Tibial nerve (tissue), 4 donors: ENCODE results near the gene BAIAP2. TPM values are rescaled to one million over a fixed set of nuclear protein-coding genes. Genes with fewer than 3 reads are reported as not detected.

Experiments used
- DNase-seq, 2 donors: peaks; one replicate each; pipeline ENCODE4 v3.0.0-alpha.2; 2019; ENCODE audit warnings: low spot score in 2 of 2
- H3K27ac ChIP-seq, 4 donors: fragments of 200-600 bp; sonication (generic) in 3 of 4; one replicate each; pipeline ENCODE4 v1.5.1; 2017 to 2019; ENCODE audit warnings: mild to moderate bottlenecking in 1 of 4
- H3K27me3 ChIP-seq, 2 donors: fragments of 200-600 bp; sonication (generic) in 1 of 2; one replicate each; pipeline versions ENCODE4 v1.5.1 to v1.6.0; 2017 to 2019
- H3K36me3 ChIP-seq, 3 donors: fragments of 200-600 bp; sonication (generic); one replicate each; pipeline ENCODE4 v1.5.1; 2018 to 2019
- H3K4me1 ChIP-seq, 4 donors: fragments of 200-600 bp; sonication (generic) in 3 of 4; one replicate each; pipeline ENCODE4 v1.5.1; 2017 to 2019
- H3K4me3 ChIP-seq, 4 donors: fragments of 200-600 bp; sonication (generic) in 3 of 4; one replicate each; pipeline ENCODE4 v1.5.1; 2017 to 2019; ENCODE audit warnings: mild to moderate bottlenecking in 1 of 4, moderate library complexity in 1 of 4
- H3K9me3 ChIP-seq, 4 donors: fragments of 200-600 bp; sonication (generic) in 3 of 4; one replicate each; pipeline ENCODE4 v1.5.1; 2017 to 2019
- CTCF ChIP-seq, 5 experiments: fragments of 200-600 bp in 3 of 5; fragments of 450-650 bp in 2 of 5; sonication (generic) in 3 of 5; IDR thresholded peaks; one replicate each; pipeline ENCODE4 v1.5.1; 2016 to 2019; ENCODE audit warnings: antibody characterized with exemption in 5 of 5, mild to moderate bottlenecking in 3 of 5, moderate library complexity in 2 of 5
- EP300 ChIP-seq, 2 donors: sonication (generic); formaldehyde crosslinking; IDR thresholded peaks; one replicate each; pipeline ENCODE4 v1.6.1; 2017; ENCODE audit warnings: antibody characterized with exemption in 2 of 2, mild to moderate bottlenecking in 1 of 2
- POLR2A ChIP-seq, 2 donors: fragments of 450-650 bp; IDR thresholded peaks; one replicate each; pipeline ENCODE4 v1.6.1; 2017; ENCODE audit warnings: antibody characterized with exemption in 2 of 2, mild to moderate bottlenecking in 2 of 2, moderate library complexity in 2 of 2
- WGBS, 2 donors: methylation state at CpG; one replicate each; pipeline ENCODE4 v1.1.5; 2018; 5-methylcytosine and 5-hydroxymethylcytosine counted together
- total RNA-seq, 4 donors: library from RNA; depleted of rRNA; stranded (reverse); fragments of >200 nt; gene quantifications; one replicate each; pipeline ENCODE4 v1.1.0, GENCODE V29; 2016

BAIAP2 gene
- total RNA-seq, 4 donors from 2014 or later, result 49.5 to 81.2 (median 66.9) TPM

GRCh38 chr17:81060416-81060815 lies 25.5 kb downstream of the BAIAP2 start:
- Histone ChIP-seq H3K36me3 (peaks cover 0 to 32% (median 0%) of the 10 kb centered on the region in 3 donors), H3K27ac (peak overlapping the region in 1 of 4 donors; percentile 93), H3K9me3 (no peaks in the 10 kb centered on the region), H3K4me3 (no peak overlapping the region), H3K4me1 (peaks cover 0 to 71% (median 27%) of the 10 kb centered on the region in 4 donors), H3K27me3 (no peaks in the 10 kb centered on the region)
- WGBS, 2 donors, result 79 to 85% methylated on average over 10 of the region's 10 CpGs
- DNase-seq, result no peak
- TF ChIP-seq CTCF (IDR thresholded peaks at IDR 0.05) (no peak), EP300 (IDR thresholded peaks at IDR 0.05) (no peak), POLR2A (IDR thresholded peaks at IDR 0.05) (no peak)

- no peak for DNase-seq
- Histone ChIP-seq H3K27ac (no peak overlapping the region), H3K4me1 (peaks cover 0 to 72% (median 31%) of the 10 kb centered on the region in 4 donors), H3K9me3 (no peaks in the 10 kb centered on the region), H3K36me3 (peaks cover 0 to 29% (median 0%) of the 10 kb centered on the region in 3 donors), H3K27me3 (no peaks in the 10 kb centered on the region), H3K4me3 (no peak overlapping the region)
- WGBS, 2 donors, result 94 to 95% methylated on average over 28 of the region's 28 CpGs
- TF ChIP-seq CTCF (IDR thresholded peaks at IDR 0.05) (no peak), POLR2A (IDR thresholded peaks at IDR 0.05) (no peak)
Observed at GRCh38 chr17:81061027-81061735, 26.2 kb downstream of the BAIAP2 start.

GRCh38 chr17:81062014-81062780 lies 27.2 kb downstream of the BAIAP2 start:
- Histone ChIP-seq H3K36me3 (peaks cover 0 to 36% (median 0%) of the 10 kb centered on the region in 3 donors), H3K27me3 (no peaks in the 10 kb centered on the region), H3K4me1 (peaks cover 0 to 71% (median 27%) of the 10 kb centered on the region in 4 donors), H3K9me3 (no peaks in the 10 kb centered on the region), H3K4me3 (no peak overlapping the region), H3K27ac (peak overlapping the region in 1 of 4 donors; percentile 20)
- WGBS, 2 donors, result 77 to 82% methylated on average over 19 of the region's 19 CpGs
- TF ChIP-seq POLR2A (IDR thresholded peaks at IDR 0.05) (no peak), CTCF (IDR thresholded peaks at IDR 0.05) (no peak), EP300 (IDR thresholded peaks at IDR 0.05) (no peak)
- no peak for DNase-seq

- Histone ChIP-seq H3K27me3 (no peaks in the 10 kb centered on the region), H3K4me3 (no peak overlapping the region), H3K27ac (peak overlapping the region in 3 of 4 donors; percentile 56 to 75 (median 70)), H3K4me1 (peaks cover 0 to 68% (median 22%) of the 10 kb centered on the region in 4 donors), H3K9me3 (no peaks in the 10 kb centered on the region), H3K36me3 (peaks cover 0 to 43% (median 0%) of the 10 kb centered on the region in 3 donors)
- no peak for DNase-seq
- WGBS, 2 donors, result 71 to 81% methylated on average over 21 to 22 of the region's 22 CpGs
- TF ChIP-seq POLR2A (IDR thresholded peaks at IDR 0.05), result no peak
- no peak for TF ChIP-seq EP300 (IDR thresholded peaks at IDR 0.05)
- TF ChIP-seq CTCF (IDR thresholded peaks at IDR 0.05), result no peak
Observed at GRCh38 chr17:81063106-81064093, 28.4 kb downstream of the BAIAP2 start.
